ENCODE data around the gene TNFSF9.

DNA sequence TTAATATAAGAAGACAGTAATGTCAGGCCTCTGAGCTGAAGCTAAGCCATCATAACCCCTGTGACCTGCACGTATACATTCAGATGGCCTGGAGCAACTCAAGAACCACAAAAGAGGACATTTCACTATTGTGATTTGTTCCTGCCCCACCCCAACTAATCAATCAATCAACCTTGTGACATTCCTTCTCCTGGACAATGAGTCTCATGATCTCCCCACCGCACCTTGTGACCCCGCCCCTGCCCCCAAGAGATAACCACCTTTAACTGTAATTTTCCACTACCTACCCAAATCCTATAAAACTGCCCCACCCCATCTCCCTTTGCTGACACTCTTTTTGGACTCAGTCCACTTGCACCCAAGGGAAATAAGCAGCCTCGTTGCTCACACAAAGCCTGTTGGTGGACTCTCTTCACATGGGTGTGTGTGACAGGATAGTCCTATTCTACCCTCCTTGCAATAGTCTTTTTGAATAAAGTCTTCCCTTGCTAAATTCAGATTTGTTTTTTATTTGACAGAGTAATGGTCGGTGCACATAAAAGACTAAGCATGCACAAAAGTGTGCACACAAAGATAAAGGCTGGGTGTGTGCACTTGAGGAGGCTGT is 46.1 kb downstream of the TNFSF9 start:
- TF ChIP-seq, protein P1, sequence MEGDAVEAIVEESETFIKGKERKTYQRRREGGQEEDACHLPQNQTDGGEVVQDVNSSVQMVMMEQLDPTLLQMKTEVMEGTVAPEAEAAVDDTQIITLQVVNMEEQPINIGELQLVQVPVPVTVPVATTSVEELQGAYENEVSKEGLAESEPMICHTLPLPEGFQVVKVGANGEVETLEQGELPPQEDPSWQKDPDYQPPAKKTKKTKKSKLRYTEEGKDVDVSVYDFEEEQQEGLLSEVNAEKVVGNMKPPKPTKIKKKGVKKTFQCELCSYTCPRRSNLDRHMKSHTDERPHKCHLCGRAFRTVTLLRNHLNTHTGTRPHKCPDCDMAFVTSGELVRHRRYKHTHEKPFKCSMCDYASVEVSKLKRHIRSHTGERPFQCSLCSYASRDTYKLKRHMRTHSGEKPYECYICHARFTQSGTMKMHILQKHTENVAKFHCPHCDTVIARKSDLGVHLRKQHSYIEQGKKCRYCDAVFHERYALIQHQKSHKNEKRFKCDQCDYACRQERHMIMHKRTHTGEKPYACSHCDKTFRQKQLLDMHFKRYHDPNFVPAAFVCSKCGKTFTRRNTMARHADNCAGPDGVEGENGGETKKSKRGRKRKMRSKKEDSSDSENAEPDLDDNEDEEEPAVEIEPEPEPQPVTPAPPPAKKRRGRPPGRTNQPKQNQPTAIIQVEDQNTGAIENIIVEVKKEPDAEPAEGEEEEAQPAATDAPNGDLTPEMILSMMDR (IDR thresholded peaks at IDR 0.05; ENCODE audit: insufficient read depth, low read length, poor library complexity, severe bottlenecking), result no peak
- TF ChIP-seq EZH2phosphoT487 (conservative IDR thresholded peaks at IDR 0.05; ENCODE audit: low read length), result no peak

Measured in SU-DHL-6 (cell line).